ENCODE results near the gene TP53TG5. TPM values are rescaled to one million over a fixed set of nuclear protein-coding genes. Genes with fewer than 3 reads are reported as not detected.

The TP53TG5 gene
- total and polyA plus RNA-seq, 2 of the 8 experiments (the other 6 are each of a cell fraction or from before 2014, with no cell fraction given), result not detected

DNA sequence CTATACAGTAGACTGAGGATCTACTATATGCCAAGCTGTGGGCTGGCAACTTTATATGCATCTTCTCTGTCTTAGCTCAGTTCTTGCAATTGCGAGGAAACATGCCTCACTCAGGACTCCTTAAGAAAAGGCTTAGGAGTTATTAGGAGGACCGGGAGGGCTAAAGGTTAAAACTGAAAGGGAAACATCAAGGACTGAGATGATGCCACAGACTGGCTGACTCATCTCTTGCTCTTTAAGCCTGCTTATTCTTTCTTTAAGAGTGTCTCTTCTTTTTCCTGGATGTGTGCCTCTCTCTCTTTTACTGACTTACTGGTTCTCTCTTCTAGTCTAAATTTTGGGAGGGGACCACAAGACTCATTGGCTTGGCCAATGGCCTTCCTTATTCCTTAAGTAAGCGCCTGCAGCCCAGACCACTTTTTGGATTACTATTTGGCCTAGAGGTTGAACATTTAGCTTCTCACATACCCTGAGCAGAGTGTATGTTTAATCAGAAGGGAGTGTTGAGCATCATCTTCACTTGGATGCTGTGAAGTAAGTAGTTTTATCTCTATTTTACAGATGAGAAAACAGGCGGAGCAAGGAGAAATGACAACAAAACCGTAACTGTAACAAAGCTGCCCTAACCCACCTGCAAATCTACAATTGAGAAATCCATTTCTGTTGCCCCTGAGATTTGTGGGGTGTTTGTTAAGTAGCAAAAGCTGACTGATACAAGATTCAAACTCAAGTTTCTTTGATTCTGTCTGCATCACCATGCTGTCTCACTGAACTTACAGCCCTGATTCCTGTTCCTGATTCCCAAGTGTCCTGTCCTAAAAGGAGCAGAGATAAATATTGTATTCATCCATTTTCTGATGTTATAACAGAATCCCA lies 22.7 kb downstream of the TP53TG5 start:
- FAIRE-seq, result no peak
- CTCF ChIA-PET (ENCODE audit: partially characterized antibody), result interaction anchor here (0.8 to 2.4 kb wide), 4 partner anchors 11 to 94 kb away, joined by 3 to 12 read pairs (median 4); no protein-coding TSS in a partner anchor

More for the DNA sequence above, 22.7 kb downstream of the TP53TG5 start:
- H4K91ac ChIP-seq (replicated peaks; ENCODE audit: insufficient read length, low read length), result no peak overlapping the region
- no peak for DNase-seq (ENCODE audit: low read depth in 1 of 2, low spot score in 2 of 2)
- H2BK15ac ChIP-seq (ENCODE audit: low read length), result no peak overlapping the region; the same call in 1 of the 2 replicates
- no peak overlapping the region for H3K14ac ChIP-seq (ENCODE audit: insufficient read length)
- no peaks in the 10 kb centered on the region for H3K79me1 ChIP-seq (ENCODE audit: low read depth, low read length)
- H3K56ac ChIP-seq (replicated peaks; ENCODE audit: insufficient read length, low read depth, low read length), result no peak overlapping the region
- no peak overlapping the region for H2BK20ac ChIP-seq (ENCODE audit: low read length)
- POLR2A ChIA-PET (ENCODE audit: partially characterized antibody), result interaction anchor here (1.2 to 13.2 kb wide), 2 partner anchors 9 to 19 kb away, joined by 4 to 113 read pairs; partner anchors contain the start of gene SDC4
- H3K23ac ChIP-seq (ENCODE audit: insufficient read length), result no peak overlapping the region
- no peaks in the 10 kb centered on the region for H3K79me2 ChIP-seq (ENCODE audit: control insufficient read depth in 1 of 2, insufficient read depth in 2 of 2, low read length in 2 of 2)
- no peaks in the 10 kb centered on the region for H3K27me3 ChIP-seq (replicated peaks in 1 of 4; ENCODE audit: control insufficient read depth in 3 of 4, extremely low read depth in 1 of 4, insufficient read depth in 3 of 4, low read length in 3 of 4)
- 77% methylated on average over 5 of the region's 5 CpGs; no CpG with 5 or more reads in 1 of the 2 experiments for WGBS, 2 experiments (ENCODE audit: extremely low coverage in 1 of 2, insufficient coverage in 1 of 2, insufficient read length in 1 of 2, insufficient replicate concordance in 2 of 2, low coverage in 1 of 2, low lambda C conversion rate in 2 of 2, missing lambda C conversion rate in 1 of 2)
- no peak overlapping the region for H3K27ac ChIP-seq (ENCODE audit: low read depth, low read length)
- H3K4ac ChIP-seq (replicated peaks; ENCODE audit: insufficient read length, low read depth, low read length), result no peak overlapping the region
- no peaks in the 10 kb centered on the region for H3K9me3 ChIP-seq (ENCODE audit: insufficient read depth in 2 of 2, low read depth in 1 of 2, low read length in 1 of 2)
- H2BK12ac ChIP-seq (ENCODE audit: low read depth, low read length), result no peak overlapping the region
- no peaks in the 10 kb centered on the region for H3K36me3 ChIP-seq (ENCODE audit: control insufficient read depth in 2 of 4, insufficient read depth in 4 of 4, low read length in 3 of 4)
- H4K5ac ChIP-seq (ENCODE audit: insufficient read length, low read depth, low read length), result no peak overlapping the region
- no peak overlapping the region for H4K8ac ChIP-seq (ENCODE audit: extremely low read depth, insufficient read depth, low read length)
- peaks cover 0 to 11% (median 5%) of the 10 kb centered on the region in 4 experiments; a peak in 4 of 7 replicates for H3K4me1 ChIP-seq (replicated peaks in 1 of 4; ENCODE audit: control insufficient read depth in 3 of 4, insufficient read depth in 4 of 4, low read length in 3 of 4)
- H3K23me2 ChIP-seq (ENCODE audit: low read depth, low read length), result no peaks in the 10 kb centered on the region
- no peak for TF ChIP-seq JUND (IDR thresholded peaks at IDR 0.05; ENCODE audit: low read length)
- no peak for TF ChIP-seq SP4 (IDR thresholded peaks at IDR 0.05; ENCODE audit: low read length)
- no peak for TF ChIP-seq FOSL1 (IDR thresholded peaks at IDR 0.05; ENCODE audit: insufficient read depth, low read depth, low read length)
- no peak for TF ChIP-seq KDM1A (IDR thresholded peaks at IDR 0.05; ENCODE audit: borderline replicate concordance, low read length)
- TF ChIP-seq SUZ12 (IDR thresholded peaks at IDR 0.05; ENCODE audit: low read length), result no peak
- TF ChIP-seq GABPA (IDR thresholded peaks at IDR 0.05; ENCODE audit: borderline replicate concordance, insufficient read depth, low read length), result no peak
- no peak for TF ChIP-seq SP2 (IDR thresholded peaks at IDR 0.05; ENCODE audit: low read length)
- no peak for TF ChIP-seq BCL11A (IDR thresholded peaks at IDR 0.05; ENCODE audit: low read depth in 2 of 2, low read length in 2 of 2)
- no peak for TF ChIP-seq CBX8 (IDR thresholded peaks at IDR 0.05; ENCODE audit: borderline replicate concordance, low read depth, low read length)
- no peak overlapping the region for H2BK120ac ChIP-seq (replicated peaks; ENCODE audit: low read depth, low read length)
- no peak overlapping the region for H3K9ac ChIP-seq (replicated peaks in 1 of 4; ENCODE audit: extremely low read depth in 1 of 4, low read depth in 3 of 4, low read length in 3 of 4)
- H3K4me3 ChIP-seq (ENCODE audit: extremely low read depth in 1 of 4, insufficient read depth in 2 of 4, low read depth in 3 of 4, low read length in 4 of 4), result no peak overlapping the region
- no peak overlapping the region for H2AFZ ChIP-seq (ENCODE audit: low read length)
- H3K18ac ChIP-seq (ENCODE audit: extremely low read depth, low read length), result no peak overlapping the region
- H4K20me1 ChIP-seq (replicated peaks in 1 of 2; ENCODE audit: control insufficient read depth in 1 of 2, insufficient read depth in 2 of 2, low read length in 2 of 2), result no peaks in the 10 kb centered on the region
- H2BK5ac ChIP-seq (ENCODE audit: low read depth, low read length), result no peak overlapping the region
- H2AK5ac ChIP-seq (ENCODE audit: low read depth, low read length), result no peak overlapping the region
- no peak overlapping the region for H3K4me2 ChIP-seq (ENCODE audit: insufficient read depth in 1 of 2, low read depth in 2 of 2, low read length in 2 of 2)

All from H1 (cell line).